HEK293T (cell line): Measurements from ENCODE around the gene RNF180.

Experiments
- ARNT ChIP-seq: fragments of 450-650 bp; IDR thresholded peaks from 2 replicates; pipeline ENCODE4 v1.6.1; 2017; ENCODE audit warnings: mild to moderate bottlenecking
- BHLHE40 ChIP-seq: fragments of 450-650 bp; IDR thresholded peaks from 2 replicates; pipeline ENCODE4 v1.6.1; 2016; ENCODE audit warnings: mild to moderate bottlenecking, moderate library complexity, borderline replicate concordance
- FOXA1 ChIP-seq: fragments of 450-650 bp; IDR thresholded peaks from 2 replicates; pipeline ENCODE4 v1.6.1; 2016; ENCODE audit warnings: mild to moderate bottlenecking
- L3MBTL2 ChIP-seq: fragments of 450-650 bp; conservative IDR thresholded peaks from 2 replicates; pipeline ENCODE4 v1.6.1; 2016; ENCODE audit warnings: mild to moderate bottlenecking
- SP1 ChIP-seq: fragments of 450-650 bp; IDR thresholded peaks from 2 replicates; pipeline ENCODE4 v1.6.1; 2017
- TARDBP ChIP-seq: fragments of 450-650 bp; IDR thresholded peaks from 2 replicates; pipeline ENCODE4 v1.6.1; 2016

- TF ChIP-seq FOXA1 (no peak), BHLHE40 (no peak), TARDBP (no peak), SP1 (no peak), ARNT (no peak), L3MBTL2 (no peak)
Observed at GRCh38 chr5:64184832-64185231, 19.2 kb downstream of the RNF180 start.
